Keratinocyte (primary cell): Measurements from ENCODE around the gene RNF150.

Experiments
- CTCF ChIP-seq, 3 experiments: IDR thresholded peaks in 1 of 3; conservative IDR thresholded peaks in 1 of 3; optimal IDR thresholded peaks in 1 of 3; 2 replicates in 2 of 3; 3 replicates in 1 of 3; pipeline versions ENCODE3 to v1.5.1; 2011; ENCODE audit warnings: low read length in 3 of 3, mild to moderate bottlenecking in 3 of 3, moderate library complexity in 2 of 3, control low read depth in 1 of 3, inconsistent platforms in 1 of 3; ENCODE audit not compliant: insufficient read depth in 2 of 3; ENCODE audit errors: extremely low read depth in 1 of 3
- EZH2 ChIP-seq: IDR thresholded peaks from one replicate; pipeline ENCODE4 v1.6.1; 2012; ENCODE audit warnings: inconsistent platforms, mild to moderate bottlenecking, low read length, moderate library complexity

DNA sequence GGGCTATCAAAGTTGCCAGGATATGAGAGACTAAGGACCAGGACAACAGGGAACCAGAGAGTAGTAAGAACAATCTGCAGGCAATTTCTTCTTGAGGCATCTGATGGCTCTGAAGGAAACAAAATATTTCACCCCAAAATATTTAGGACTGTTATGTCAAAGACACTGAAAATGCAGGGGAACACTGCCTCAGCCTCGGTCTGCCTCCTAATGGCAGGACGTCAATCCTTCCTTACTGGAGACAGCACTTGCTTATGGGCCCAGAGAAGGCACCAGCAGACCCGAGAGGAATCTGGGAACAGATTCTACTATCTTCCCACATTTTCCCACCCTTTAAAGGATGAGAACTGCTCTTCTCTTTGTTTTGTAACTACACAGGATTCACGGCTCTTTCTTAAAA lies 23.3 kb downstream of the RNF150 start:
- TF ChIP-seq CTCF (optimal IDR thresholded peaks at IDR 0.05 in 1 of 3, IDR thresholded peaks at IDR 0.05 in 1 of 3, conservative IDR thresholded peaks at IDR 0.05 in 1 of 3; ENCODE audit: extremely low read depth in 1 of 3, insufficient read depth in 2 of 3, low read length in 3 of 3) (peak in 1 of 3 experiments; percentile 23), EZH2 (no peak)
